HG03103 (cell line): Measurements from ENCODE around the gene RBM20.
A peak's percentile ranks its signal among the peaks of the same experiment; 100 is the strongest.

ENCODE experiments used
- ATAC-seq: cut with Tn5 transposase; IDR thresholded peaks from one replicate; pipeline ENCODE4 v1.9.1; 2021; ENCODE audit warnings: low read depth; ENCODE audit not compliant: unreplicated experiment

Gene RBM20

DNA sequence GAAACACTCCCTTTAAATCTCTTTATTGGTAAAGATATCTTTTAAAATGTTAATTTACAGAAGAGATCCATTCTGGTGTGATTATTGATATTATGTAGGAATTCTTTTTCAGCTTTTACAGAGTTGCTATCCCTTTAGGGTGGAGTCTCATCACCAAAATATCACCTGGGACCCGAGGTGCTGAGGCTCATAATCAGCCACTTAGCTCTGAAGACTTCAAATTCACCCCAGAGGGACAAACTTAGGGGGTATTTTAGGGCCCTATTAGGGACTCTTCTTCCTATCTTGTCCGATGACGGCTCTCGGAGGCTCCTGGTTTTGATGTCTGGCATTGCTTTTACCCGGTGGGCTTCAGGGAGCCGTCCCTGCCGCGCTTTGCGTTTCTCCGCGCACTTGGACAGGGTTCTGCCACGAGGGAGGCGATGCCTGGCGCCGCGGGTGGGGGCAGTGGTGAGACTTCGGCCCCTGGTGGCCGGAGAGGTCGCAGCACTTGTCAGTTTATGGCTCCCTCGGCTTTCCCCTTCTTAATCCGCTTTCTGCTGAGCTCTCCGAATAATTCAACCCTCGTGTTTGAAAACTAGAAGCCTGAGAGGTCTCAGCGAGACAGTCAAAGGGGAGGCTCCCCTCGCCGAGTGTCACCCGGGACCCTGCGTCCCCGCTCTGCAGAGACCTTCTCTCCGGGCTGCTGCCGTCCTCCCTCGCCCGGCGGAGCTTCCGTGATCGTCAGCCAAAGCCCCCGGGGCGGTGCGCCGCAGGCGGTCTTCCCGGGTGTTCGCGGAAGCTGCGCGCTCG lies 27.8 kb downstream of the RBM20 start:
- ATAC-seq: peak; percentile 98

DNA sequence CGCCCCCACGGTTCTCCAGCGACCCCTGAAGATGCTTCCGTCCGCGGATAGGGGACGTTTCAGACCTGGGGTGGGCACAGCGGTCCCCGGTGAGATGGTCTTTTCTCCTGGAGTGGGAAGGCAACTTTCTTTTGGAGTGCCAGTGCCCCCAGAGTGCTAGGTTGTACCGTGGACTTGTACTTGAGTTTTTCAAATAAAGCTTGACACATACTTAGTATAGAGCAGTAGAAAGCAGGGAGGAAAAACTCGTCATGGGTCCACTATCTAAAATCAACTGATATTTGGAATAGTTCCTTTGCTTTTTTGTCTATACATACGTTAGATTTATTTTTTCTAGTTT lies 28.4 kb downstream of the RBM20 start:
- peak; percentile 34 for ATAC-seq

- ATAC-seq: no peak
Measured at GRCh38 chr10:110676016-110676415, 31.9 kb downstream of the RBM20 start.

DNA sequence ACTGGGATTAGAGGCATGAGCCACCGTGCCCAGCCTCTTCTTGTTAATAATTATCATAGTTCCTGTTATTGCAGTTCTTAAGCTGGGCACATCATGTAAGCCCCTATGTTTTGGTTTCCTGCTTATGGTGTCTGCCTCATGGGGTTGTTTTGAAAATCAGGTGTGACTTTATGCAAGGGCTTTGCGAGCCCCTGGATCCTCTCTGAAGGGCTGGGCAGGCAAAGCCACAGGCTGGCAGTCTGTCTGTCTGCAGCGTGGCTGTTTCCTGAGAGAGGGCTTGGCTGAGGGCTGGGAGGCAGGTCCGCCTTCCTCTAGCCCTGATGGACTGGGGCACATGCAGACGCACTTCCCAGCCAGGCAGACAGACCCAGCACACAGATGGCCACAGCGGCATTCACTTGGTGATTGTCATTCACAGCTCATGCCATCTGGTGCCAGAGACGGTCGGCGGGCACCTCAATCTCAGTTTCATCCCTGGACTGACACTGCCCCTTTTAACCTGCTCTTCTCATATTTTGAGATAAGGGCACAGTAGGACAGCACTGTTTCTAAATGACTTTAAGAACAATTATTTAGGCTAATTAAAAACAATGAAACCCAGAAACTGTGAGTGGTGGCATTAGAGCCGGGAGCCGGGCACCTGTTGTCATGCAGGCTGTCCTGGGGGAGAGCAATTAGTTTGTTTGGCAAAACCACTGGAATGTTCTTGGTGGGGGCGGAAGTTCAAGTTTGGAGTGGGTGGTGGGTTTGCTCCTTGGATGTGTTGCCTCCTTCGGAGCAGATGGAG lies 35.5 kb downstream of the RBM20 start:
- ATAC-seq: no peak

- no peak for ATAC-seq
Measured at GRCh38 chr10:110680273-110681020, 36.3 kb downstream of the RBM20 start.

DNA sequence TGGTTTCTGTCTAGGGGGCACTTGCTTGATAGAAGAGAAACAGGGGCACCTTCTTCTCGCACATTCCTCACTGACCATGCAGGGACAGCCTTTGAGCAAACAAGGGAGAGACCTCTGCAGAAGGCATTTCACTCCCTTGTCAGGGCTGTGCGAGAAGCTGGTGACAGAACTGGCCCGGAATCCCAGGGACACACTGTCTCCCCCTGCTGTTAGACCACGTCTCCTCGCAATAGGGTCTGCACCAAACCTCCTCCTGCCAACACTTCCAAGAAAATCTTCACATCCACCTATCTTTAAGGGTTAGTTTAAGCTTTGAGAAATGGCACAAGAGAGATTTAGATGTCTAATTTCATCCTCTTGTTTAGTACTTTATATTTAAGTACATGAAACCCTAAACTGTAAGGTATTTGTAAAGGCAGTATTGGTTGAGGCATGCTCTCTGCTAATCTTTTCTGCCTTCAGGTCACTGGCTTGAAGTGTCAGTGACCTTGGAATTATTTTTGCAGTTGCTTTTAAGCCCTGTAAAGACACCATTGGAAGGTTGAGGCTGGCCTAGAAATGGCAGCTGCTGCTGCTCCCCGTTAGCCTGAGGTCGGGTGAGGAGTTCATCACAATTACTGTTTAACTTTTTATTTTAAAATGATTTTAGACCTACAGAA lies 37.0 kb downstream of the RBM20 start:
- no peak for ATAC-seq

DNA sequence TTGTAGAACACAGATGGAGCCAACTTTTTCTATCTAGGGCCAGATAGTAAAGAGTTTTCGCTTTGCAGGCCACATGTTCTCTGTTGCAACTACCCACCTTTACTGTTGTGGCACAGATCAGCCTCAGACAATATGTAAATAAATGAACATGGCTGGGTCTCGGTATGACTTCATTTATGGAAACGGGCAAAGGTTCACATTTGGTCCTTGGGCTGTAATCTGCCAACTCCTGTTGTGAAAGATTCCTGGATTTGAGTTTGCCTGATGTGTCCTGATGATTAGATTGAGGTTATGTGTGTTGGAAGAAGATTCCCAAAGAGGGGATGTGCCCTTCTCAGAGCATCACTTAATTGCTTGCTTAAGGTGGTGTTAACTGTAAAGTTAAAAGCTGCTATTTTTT lies 38.2 kb downstream of the RBM20 start:
- no peak for ATAC-seq

DNA sequence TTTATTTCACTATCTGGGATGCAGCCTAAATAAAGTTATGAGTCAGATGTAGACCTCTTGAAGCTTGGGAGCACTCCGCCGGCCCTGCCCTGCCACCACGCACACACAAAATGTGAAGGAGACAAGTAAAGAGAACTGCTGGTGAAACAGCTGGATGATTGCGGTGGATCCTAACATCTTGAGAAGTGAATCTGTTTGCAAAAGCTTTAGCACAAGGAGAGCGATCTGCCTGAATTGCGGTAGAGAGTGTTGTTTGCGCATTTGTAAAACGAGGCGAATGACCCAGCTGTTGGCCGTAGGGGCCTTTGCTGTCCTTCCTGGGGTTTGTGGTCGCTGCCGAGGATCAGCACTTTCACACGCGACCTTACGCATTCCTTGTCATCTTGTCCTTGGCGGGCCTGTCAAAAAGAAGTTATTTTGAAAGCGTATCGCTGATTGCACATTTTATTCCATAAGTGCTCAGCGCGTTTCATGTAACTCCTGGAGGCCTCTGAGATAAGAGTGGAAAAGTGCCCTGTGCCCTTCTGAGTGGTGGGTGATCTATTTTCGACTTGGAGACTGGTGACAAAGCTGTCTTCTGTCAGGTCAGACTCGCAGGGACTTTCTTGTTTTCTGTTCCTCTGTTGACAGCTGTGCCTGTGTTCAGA lies 40.8 kb downstream of the RBM20 start:
- no peak for ATAC-seq

GRCh38 chr10:110686047-110686446 lies 41.9 kb downstream of the RBM20 start:
- no peak for ATAC-seq

GRCh38 chr10:110686949-110687348 lies 42.8 kb downstream of the RBM20 start:
- ATAC-seq: no peak

DNA sequence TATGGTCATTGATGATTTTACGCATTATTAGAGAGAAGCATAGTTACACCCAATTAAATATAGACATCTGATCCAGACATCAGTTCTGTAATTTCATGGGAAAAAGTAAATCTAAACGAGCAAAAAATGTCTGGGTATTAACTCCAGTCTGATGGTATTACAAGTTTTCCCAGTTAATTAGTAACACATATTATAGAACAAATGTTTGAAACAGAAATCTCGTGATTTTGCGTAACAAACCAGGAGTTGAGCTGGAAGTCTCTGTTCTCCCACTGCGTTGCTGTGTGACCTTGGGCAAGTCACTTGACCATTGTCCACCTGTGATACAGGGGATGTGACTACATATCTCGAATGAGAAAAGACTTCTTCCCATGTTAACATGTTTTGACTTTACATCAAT lies 43.3 kb downstream of the RBM20 start:
- ATAC-seq: no peak

GRCh38 chr10:110691139-110691538 lies 47.0 kb downstream of the RBM20 start:
- ATAC-seq: no peak

DNA sequence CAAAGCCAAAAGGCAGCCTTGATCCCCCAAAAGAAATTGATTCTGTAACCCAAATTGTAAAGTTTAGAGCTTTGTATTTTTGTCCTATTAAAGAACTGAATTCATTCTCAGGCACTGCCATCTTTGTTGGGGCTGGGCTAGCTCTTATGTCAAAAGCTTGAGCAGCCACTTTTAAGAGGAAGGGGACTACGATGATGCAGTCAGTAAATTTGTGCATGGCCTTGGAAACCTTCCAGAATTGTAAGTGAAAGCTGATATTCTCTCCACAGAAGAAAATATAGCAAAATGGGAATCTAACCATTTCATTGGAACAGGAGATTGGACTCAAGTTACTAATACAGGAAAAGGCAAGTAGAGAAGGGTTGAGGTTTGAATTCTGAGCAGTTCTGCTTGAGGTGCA lies 50.1 kb downstream of the RBM20 start:
- ATAC-seq: no peak

GRCh38 chr10:110694820-110695538 lies 50.8 kb downstream of the RBM20 start:
- no peak for ATAC-seq

GRCh38 chr10:110695539-110695886 lies 51.4 kb downstream of the RBM20 start:
- no peak for ATAC-seq

DNA sequence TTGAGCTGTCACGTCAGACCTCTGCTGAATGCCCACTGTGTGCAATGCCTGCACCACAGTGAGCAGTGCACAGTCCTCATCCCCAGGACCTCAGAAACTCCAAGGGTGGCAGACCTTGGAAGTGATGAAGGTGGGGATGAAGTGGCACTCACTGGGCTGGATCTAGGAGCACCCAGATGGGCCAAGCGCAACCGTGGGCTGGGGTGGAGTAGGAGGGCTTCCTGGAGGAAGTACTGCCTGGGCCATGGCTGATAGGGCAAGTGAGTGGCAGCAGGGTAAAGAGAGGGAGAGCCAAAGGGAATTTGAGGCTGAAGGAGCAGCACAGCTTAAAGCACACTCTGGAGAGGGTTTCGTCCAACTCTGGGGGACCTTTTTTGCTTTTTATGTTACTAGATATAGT lies 52.3 kb downstream of the RBM20 start:
- no peak for ATAC-seq

DNA sequence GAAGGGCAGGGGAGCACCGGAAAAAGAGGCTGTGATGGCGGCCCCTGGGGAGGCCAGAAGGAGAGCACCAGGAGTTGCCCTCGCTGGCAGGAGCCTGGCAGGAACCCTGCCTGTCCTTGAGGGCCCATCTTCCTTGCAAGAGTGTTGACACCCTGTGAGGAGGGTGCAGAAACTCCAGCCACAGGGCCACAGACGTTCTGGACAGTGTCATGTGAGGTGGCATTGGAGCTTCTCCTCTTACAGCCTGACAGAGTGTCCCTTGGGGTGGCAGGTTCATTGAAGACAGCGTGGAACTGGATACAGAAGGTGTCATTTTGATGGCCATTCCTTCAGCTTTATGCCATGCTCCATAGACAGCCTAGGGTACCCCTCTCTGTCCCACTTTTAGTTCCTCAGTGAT lies 54.2 kb downstream of the RBM20 start:
- ATAC-seq: no peak

GRCh38 chr10:110698782-110699201 lies 54.7 kb downstream of the RBM20 start:
- ATAC-seq: no peak

- ATAC-seq: no peak
Measured at GRCh38 chr10:110699859-110700468, 55.8 kb downstream of the RBM20 start.
